Liver (tissue), 3 donors: ENCODE results near the gene MSI2.

Source experiments
- EGR1 ChIP-seq, 2 donors: IDR thresholded peaks; 2 replicates each; pipeline ENCODE4 v1.6.1; 2016 to 2018; ENCODE audit warnings: antibody characterized with exemption in 2 of 2, low read depth in 2 of 2
- FOXA1 ChIP-seq: IDR thresholded peaks from 2 replicates; pipeline ENCODE4 v1.6.1; 2016; ENCODE audit warnings: antibody characterized with exemption
- GABPA ChIP-seq, 2 donors: IDR thresholded peaks in 1 of 2; conservative IDR thresholded peaks in 1 of 2; 2 replicates each; pipeline ENCODE4 v1.6.1; 2016; ENCODE audit warnings: antibody characterized with exemption in 2 of 2, mild to moderate bottlenecking in 1 of 2, moderate library complexity in 1 of 2
- SP1 ChIP-seq: IDR thresholded peaks from 2 replicates; pipeline ENCODE4 v1.6.1; 2018; ENCODE audit warnings: antibody characterized with exemption, mild to moderate bottlenecking
- TAF1 ChIP-seq: conservative IDR thresholded peaks from 2 replicates; pipeline ENCODE4 v1.6.1; 2016; ENCODE audit warnings: antibody characterized with exemption, mild to moderate bottlenecking
- TF ChIP-seq, protein P1 (sequence below): fragments of 150-350 bp; IDR thresholded peaks from 2 replicates; pipeline ENCODE4 v1.5.1; 2017; ENCODE audit warnings: improper control_type of control experiment, low read depth, low read length; ENCODE audit not compliant: missing input control
- TF ChIP-seq, protein P2 (sequence below): IDR thresholded peaks from 2 replicates; pipeline ENCODE4 v1.6.1; 2016; ENCODE audit warnings: antibody characterized with exemption
- TF ChIP-seq, protein P3 (sequence below): IDR thresholded peaks from 2 replicates; pipeline ENCODE4 v1.6.1; 2016; ENCODE audit warnings: antibody characterized with exemption
- donor health status: healthy.
- donor health status: healthy.

DNA sequence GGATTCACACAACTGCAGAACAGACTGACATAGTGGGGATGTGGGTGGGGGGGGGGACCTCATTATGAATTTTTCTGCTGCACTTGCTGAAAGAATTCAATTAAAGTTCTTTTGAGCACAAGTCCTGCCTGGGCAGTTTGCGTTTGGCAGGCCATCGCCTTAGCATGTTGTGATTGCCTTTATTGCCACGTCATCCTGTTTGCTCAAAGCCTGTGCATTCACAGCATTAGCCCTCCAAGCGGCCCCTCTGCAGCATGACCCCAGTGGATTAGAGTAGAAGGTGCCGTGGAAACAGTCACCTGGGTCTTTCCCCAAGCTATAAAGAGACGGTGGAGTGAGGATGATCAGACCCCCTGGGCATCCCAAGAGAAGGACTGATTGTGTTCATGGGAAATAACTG lies 17.2 kb downstream of the MSI2 start:
- TF ChIP-seq, protein P1, sequence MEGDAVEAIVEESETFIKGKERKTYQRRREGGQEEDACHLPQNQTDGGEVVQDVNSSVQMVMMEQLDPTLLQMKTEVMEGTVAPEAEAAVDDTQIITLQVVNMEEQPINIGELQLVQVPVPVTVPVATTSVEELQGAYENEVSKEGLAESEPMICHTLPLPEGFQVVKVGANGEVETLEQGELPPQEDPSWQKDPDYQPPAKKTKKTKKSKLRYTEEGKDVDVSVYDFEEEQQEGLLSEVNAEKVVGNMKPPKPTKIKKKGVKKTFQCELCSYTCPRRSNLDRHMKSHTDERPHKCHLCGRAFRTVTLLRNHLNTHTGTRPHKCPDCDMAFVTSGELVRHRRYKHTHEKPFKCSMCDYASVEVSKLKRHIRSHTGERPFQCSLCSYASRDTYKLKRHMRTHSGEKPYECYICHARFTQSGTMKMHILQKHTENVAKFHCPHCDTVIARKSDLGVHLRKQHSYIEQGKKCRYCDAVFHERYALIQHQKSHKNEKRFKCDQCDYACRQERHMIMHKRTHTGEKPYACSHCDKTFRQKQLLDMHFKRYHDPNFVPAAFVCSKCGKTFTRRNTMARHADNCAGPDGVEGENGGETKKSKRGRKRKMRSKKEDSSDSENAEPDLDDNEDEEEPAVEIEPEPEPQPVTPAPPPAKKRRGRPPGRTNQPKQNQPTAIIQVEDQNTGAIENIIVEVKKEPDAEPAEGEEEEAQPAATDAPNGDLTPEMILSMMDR = no peak
- no peak for TF ChIP-seq EGR1 (IDR thresholded peaks at IDR 0.05; ENCODE audit: low read depth in 2 of 2)
- TF ChIP-seq, protein P2, sequence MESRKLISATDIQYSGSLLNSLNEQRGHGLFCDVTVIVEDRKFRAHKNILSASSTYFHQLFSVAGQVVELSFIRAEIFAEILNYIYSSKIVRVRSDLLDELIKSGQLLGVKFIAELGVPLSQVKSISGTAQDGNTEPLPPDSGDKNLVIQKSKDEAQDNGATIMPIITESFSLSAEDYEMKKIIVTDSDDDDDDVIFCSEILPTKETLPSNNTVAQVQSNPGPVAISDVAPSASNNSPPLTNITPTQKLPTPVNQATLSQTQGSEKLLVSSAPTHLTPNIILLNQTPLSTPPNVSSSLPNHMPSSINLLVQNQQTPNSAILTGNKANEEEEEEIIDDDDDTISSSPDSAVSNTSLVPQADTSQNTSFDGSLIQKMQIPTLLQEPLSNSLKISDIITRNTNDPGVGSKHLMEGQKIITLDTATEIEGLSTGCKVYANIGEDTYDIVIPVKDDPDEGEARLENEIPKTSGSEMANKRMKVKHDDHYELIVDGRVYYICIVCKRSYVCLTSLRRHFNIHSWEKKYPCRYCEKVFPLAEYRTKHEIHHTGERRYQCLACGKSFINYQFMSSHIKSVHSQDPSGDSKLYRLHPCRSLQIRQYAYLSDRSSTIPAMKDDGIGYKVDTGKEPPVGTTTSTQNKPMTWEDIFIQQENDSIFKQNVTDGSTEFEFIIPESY = no peak
- TF ChIP-seq SP1 = no peak
- TF ChIP-seq TAF1 = no peak
- no peak for TF ChIP-seq FOXA1
- TF ChIP-seq, protein P3, sequence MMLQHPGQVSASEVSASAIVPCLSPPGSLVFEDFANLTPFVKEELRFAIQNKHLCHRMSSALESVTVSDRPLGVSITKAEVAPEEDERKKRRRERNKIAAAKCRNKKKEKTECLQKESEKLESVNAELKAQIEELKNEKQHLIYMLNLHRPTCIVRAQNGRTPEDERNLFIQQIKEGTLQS = no peak
- no peak for TF ChIP-seq GABPA (IDR thresholded peaks at IDR 0.05 in 1 of 2, conservative IDR thresholded peaks at IDR 0.05 in 1 of 2)
